C4-2B (cell line): Measurements from ENCODE around the gene MTSS2.

Experiments
- CTCF ChIP-seq: fragments of 450-650 bp; conservative IDR thresholded peaks from 2 replicates; pipeline ENCODE4 v1.5.1; 2017; ENCODE audit warnings: mild to moderate bottlenecking
- ZFX ChIP-seq: fragments of 450-650 bp; IDR thresholded peaks from 2 replicates; pipeline ENCODE4 v1.6.1; 2017

GRCh38 chr16:70712359-70712758 lies 26.5 kb upstream of the MTSS2 start:
- TF ChIP-seq CTCF: no peak
- TF ChIP-seq ZFX: no peak
